Activated CD8-positive, alpha-beta memory T cell treated with anti-CD3 and anti-CD28 coated beads, Interleukin-2, amount 50 U/mL, for 4 hours (primary cell): ENCODE results near the gene SMIM9.

Experiments
- DNase-seq: peaks from one replicate; pipeline ENCODE4 v3.0.0-alpha.2; 2020

Gene SMIM9

GRCh38 chrX:154776753-154777152, 57.7 kb downstream of the SMIM9 start:
- no peak for DNase-seq

GRCh38 chrX:154775419-154776349, 58.8 kb downstream of the SMIM9 start:
- no peak for DNase-seq

GRCh38 chrX:154774622-154775021, 59.8 kb downstream of the SMIM9 start:
- no peak for DNase-seq
